ENCODE results near the gene BCR.

Gene BCR

DNA sequence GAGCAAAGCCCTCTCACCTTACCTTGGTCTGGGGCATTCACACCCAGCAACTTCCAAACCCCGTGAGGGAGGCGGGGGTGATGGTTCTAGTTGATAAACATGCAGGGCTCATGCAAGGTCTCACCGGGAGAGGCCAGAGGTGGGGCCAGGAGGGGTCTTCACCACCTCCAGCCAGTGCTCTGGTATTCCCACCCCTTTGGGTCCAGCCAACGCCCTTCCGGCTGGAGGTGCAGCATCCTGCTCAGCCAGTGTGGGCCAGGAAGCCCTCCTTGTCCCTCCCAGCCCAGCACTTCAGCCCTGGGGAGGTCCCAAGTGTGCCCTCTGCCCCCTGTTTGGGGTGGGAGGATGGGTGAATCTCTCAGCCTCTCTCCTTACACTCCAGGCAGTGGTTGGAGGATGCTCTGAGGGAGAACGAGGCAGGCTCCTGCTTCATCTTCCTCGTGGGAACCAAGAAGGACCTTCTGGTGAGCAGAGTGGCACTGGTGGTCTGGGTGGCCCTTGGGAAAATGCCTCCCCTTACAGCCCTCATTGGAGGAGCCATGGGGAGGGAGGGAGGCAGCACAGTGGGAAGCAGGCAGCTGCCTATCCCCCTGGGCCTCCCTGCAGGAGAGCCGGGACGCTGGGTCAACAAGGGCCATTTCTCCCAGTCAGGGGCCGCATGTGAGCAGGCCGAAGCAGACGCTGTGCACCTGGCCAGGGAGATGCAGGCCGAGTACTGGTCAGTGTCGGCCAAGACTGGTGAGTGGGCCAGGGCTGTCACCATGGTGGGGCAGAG is 21.6 kb upstream of the BCR start:
- peaks cover 17% of the 10 kb centered on the region for H3K9me3 ChIP-seq (ENCODE audit: severe bottlenecking)
- no peaks in the 10 kb centered on the region for H3K27me3 ChIP-seq (ENCODE audit: insufficient read depth, poor library complexity, severe bottlenecking)
- ATAC-seq (ENCODE audit: low read depth) (no peak), DNase-seq (ENCODE audit: low spot score) (no peak)
- H3K4me3 ChIP-seq (ENCODE audit: severe bottlenecking) = no peak overlapping the region
- no peak overlapping the region for H3K27ac ChIP-seq (ENCODE audit: poor library complexity, severe bottlenecking)
- TF ChIP-seq, protein P1, sequence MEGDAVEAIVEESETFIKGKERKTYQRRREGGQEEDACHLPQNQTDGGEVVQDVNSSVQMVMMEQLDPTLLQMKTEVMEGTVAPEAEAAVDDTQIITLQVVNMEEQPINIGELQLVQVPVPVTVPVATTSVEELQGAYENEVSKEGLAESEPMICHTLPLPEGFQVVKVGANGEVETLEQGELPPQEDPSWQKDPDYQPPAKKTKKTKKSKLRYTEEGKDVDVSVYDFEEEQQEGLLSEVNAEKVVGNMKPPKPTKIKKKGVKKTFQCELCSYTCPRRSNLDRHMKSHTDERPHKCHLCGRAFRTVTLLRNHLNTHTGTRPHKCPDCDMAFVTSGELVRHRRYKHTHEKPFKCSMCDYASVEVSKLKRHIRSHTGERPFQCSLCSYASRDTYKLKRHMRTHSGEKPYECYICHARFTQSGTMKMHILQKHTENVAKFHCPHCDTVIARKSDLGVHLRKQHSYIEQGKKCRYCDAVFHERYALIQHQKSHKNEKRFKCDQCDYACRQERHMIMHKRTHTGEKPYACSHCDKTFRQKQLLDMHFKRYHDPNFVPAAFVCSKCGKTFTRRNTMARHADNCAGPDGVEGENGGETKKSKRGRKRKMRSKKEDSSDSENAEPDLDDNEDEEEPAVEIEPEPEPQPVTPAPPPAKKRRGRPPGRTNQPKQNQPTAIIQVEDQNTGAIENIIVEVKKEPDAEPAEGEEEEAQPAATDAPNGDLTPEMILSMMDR (IDR thresholded peaks at IDR 0.05; ENCODE audit: poor library complexity, severe bottlenecking) = no peak
- no peaks in the 10 kb centered on the region for H3K36me3 ChIP-seq (ENCODE audit: low read depth)
- no peaks in the 10 kb centered on the region for H3K4me1 ChIP-seq (ENCODE audit: insufficient read depth, poor library complexity, severe bottlenecking)

DNA sequence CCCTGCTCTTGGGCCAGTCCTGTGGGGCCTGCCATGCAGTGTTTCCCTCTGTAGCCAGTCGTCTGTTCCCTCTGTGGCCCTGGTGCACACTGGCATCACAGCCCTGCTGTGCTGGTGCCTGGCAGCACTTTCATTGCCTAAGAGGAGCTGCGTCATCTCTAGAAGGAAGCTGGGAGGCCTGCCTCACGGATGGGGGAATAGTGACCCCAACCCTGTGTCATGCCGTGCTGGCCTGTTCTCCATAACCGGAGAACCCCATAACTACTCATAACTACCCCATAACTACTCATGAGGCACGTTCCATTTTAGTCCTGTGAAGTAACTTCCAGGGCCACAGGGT is 21.0 kb upstream of the BCR start:
- no peaks in the 10 kb centered on the region for H3K36me3 ChIP-seq (ENCODE audit: low read depth)
- no peaks in the 10 kb centered on the region for H3K4me1 ChIP-seq (ENCODE audit: insufficient read depth, poor library complexity, severe bottlenecking)
- H3K4me3 ChIP-seq (ENCODE audit: severe bottlenecking) = no peak overlapping the region
- ATAC-seq (ENCODE audit: low read depth) = no peak
- no peak for DNase-seq (ENCODE audit: low spot score)
- H3K27ac ChIP-seq (ENCODE audit: poor library complexity, severe bottlenecking) = no peak overlapping the region
- peaks cover 17% of the 10 kb centered on the region for H3K9me3 ChIP-seq (ENCODE audit: severe bottlenecking)
- TF ChIP-seq, protein P1 (IDR thresholded peaks at IDR 0.05; ENCODE audit: poor library complexity, severe bottlenecking) = no peak
- no peaks in the 10 kb centered on the region for H3K27me3 ChIP-seq (ENCODE audit: insufficient read depth, poor library complexity, severe bottlenecking)

DNA sequence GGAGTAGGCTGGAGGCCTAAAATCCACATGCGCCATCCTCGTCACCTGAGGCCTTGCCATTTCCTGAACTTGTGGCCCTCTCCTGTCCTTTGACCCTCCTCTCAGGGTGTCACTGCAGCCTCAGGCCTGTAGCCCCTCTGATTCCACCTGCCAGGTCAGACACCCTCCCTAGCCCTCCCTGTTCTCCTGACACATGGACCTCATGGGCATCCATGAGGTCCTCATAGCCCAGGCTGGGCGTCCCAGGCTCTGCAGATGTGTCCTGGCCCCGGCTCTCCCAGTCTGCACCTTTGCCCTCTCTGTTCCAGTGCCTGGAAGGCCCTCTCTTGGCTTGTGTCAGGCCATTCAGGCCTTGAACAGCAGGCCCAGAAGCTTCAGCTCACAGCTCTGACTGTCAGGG is 19.3 kb upstream of the BCR start:
- Histone ChIP-seq H3K36me3 (ENCODE audit: low read depth) (no peaks in the 10 kb centered on the region), H3K27ac (ENCODE audit: poor library complexity, severe bottlenecking) (no peak overlapping the region), H3K4me3 (ENCODE audit: severe bottlenecking) (no peak overlapping the region), H3K9me3 (ENCODE audit: severe bottlenecking) (peaks cover 17% of the 10 kb centered on the region), H3K4me1 (ENCODE audit: insufficient read depth, poor library complexity, severe bottlenecking) (no peaks in the 10 kb centered on the region), H3K27me3 (ENCODE audit: insufficient read depth, poor library complexity, severe bottlenecking) (no peaks in the 10 kb centered on the region)
- DNase-seq (ENCODE audit: low spot score) (no peak), ATAC-seq (ENCODE audit: low read depth) (no peak)
- TF ChIP-seq, protein P1 (IDR thresholded peaks at IDR 0.05; ENCODE audit: poor library complexity, severe bottlenecking) = no peak

DNA sequence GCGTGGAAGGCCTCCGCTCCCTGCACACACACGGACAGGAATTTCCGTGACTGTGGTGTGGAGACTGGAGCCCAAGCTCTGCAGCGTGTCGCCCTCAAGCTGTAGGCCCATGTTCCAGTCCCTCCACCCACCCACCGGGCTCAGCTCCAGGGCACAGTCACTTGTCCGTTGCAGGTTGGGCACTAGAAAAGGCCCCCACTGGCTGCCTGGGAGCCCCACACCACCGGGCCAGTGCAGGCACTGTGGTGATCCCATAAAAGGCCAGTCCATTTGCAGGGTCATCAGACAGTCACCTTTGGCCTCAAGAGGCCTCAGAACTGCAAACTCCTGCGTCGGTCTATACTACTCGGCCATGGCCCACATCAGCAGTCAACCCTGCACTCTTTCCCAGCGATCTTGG is 18.7 kb upstream of the BCR start:
- no peak overlapping the region for H3K27ac ChIP-seq (ENCODE audit: poor library complexity, severe bottlenecking)
- TF ChIP-seq, protein P1 (IDR thresholded peaks at IDR 0.05; ENCODE audit: poor library complexity, severe bottlenecking) = no peak
- ATAC-seq (ENCODE audit: low read depth) = no peak

DNA sequence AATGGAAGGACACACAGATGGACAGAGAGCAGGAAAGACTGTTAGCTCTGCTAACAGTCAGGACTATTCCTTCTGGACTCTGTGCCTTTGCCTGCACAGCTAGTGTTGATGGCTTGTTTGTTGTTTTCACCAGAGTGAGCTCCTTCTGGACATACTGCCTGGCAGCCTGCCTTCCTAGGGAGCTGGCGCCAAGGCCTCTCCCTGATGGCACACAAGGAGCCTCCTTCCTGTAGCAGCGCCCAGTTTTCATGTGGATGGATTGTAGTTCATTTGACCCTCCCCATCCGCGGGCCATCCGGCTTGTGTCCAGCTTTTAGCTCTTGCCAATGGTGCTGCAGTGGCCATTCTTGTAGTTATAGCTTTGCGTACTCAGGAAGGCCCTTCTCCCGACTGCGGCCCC is 16.6 kb upstream of the BCR start:
- H3K4me1 ChIP-seq (ENCODE audit: insufficient read depth, poor library complexity, severe bottlenecking) = no peaks in the 10 kb centered on the region
- H3K9me3 ChIP-seq (ENCODE audit: severe bottlenecking) = peaks cover 10% of the 10 kb centered on the region
- ATAC-seq (ENCODE audit: low read depth) (no peak; the same call in 2 of the 3 replicates), DNase-seq (ENCODE audit: low spot score) (no peak)
- no peak overlapping the region for H3K4me3 ChIP-seq (ENCODE audit: severe bottlenecking)
- TF ChIP-seq, protein P1 (IDR thresholded peaks at IDR 0.05; ENCODE audit: poor library complexity, severe bottlenecking) = no peak
- H3K36me3 ChIP-seq (ENCODE audit: low read depth) = no peaks in the 10 kb centered on the region
- no peaks in the 10 kb centered on the region for H3K27me3 ChIP-seq (ENCODE audit: insufficient read depth, poor library complexity, severe bottlenecking)
- no peak overlapping the region for H3K27ac ChIP-seq (ENCODE audit: poor library complexity, severe bottlenecking)

More for the DNA sequence above, 18.7 kb upstream of the BCR start:
- Histone ChIP-seq H3K4me1 (ENCODE audit: insufficient read depth, poor library complexity, severe bottlenecking) (no peaks in the 10 kb centered on the region), H3K27me3 (ENCODE audit: insufficient read depth, poor library complexity, severe bottlenecking) (no peaks in the 10 kb centered on the region), H3K4me3 (ENCODE audit: severe bottlenecking) (no peak overlapping the region), H3K36me3 (ENCODE audit: low read depth) (no peaks in the 10 kb centered on the region), H3K9me3 (ENCODE audit: severe bottlenecking) (peaks cover 17% of the 10 kb centered on the region)
- no peak for DNase-seq (ENCODE audit: low spot score)
